IMR-90 (cell line): ENCODE data around the gene POLR2L. TPM values are rescaled to one million over a fixed set of nuclear protein-coding genes. Genes with fewer than 3 reads are reported as not detected.
A peak's percentile ranks its signal among the peaks of the same experiment; 100 is the strongest.

Experiments
- ATAC-seq: fragments of 200-7000 bp; cut with Tn5 transposase; 2 replicates; pipeline ENCODE4 v1.9.1; 2020; ENCODE audit warnings: low read depth, mild to moderate bottlenecking, moderate library complexity
- BruUV-seq: library from RNA; stranded (reverse); fragments of 400-500 nt; replicated peaks from 2 replicates; lab custom pipeline; 2021; lab: Mats Ljungman, UMichigan
- CTCF ChIA-PET: fragments of 300-600 bp; formaldehyde crosslinking; extraction: SDS; loops from one replicate; lab custom pipeline; 2021; ENCODE audit warnings: antibody characterized with exemption; lab: Yijun Ruan, JAX
- POLR2A ChIA-PET: fragments of 300-600 bp; sonication (Branson Sonifier 250); formaldehyde crosslinking; loops from one replicate; lab custom pipeline; 2022; ENCODE audit warnings: antibody characterized with exemption; ENCODE audit not compliant: unreplicated experiment; lab: Charles Lee
- DNase-seq: peaks from one replicate; pipeline ENCODE4 v3.0.0; 2013
- H2AFZ ChIP-seq: replicated peaks from 2 replicates; pipeline ENCODE3; 2013; ENCODE audit warnings: low read length, mild to moderate bottlenecking; ENCODE audit not compliant: poor library complexity
- H2AK5ac ChIP-seq: 2 replicates; pipeline ENCODE4 v1.6.1; 2013; ENCODE audit warnings: low read depth, low read length, inconsistent platforms
- H2AK9ac ChIP-seq: replicated peaks from 2 replicates; pipeline ENCODE3; 2013; ENCODE audit warnings: mild to moderate bottlenecking, low read depth, low read length, moderate library complexity; ENCODE audit not compliant: poor library complexity
- H2BK120ac ChIP-seq: 2 replicates; pipeline ENCODE4 v1.6.1; 2013; ENCODE audit warnings: low read depth, low read length, inconsistent platforms
- H2BK15ac ChIP-seq: 3 replicates; pipeline ENCODE4 v1.6.1; 2013; ENCODE audit warnings: low read depth, low read length, inconsistent platforms
- H2BK20ac ChIP-seq: 2 replicates; pipeline ENCODE4 v1.6.1; 2013; ENCODE audit warnings: low read depth, mild to moderate bottlenecking, inconsistent platforms, low read length, moderate library complexity
- H2BK5ac ChIP-seq: 2 replicates; pipeline ENCODE4 v1.6.1; 2013; ENCODE audit warnings: mild to moderate bottlenecking, low read depth, low read length, inconsistent platforms; ENCODE audit not compliant: poor library complexity, severe bottlenecking
- H3K14ac ChIP-seq: replicated peaks from 2 replicates; pipeline ENCODE4 v1.6.1; 2013; ENCODE audit warnings: low read depth, low read length, inconsistent platforms
- H3K18ac ChIP-seq: 2 replicates; pipeline ENCODE4 v1.6.1; 2013; ENCODE audit warnings: low read depth, low read length, control low read depth
- H3K23ac ChIP-seq: 2 replicates; pipeline ENCODE4 v1.6.1; 2013; ENCODE audit warnings: low read depth, low read length, inconsistent platforms
- H3K27ac ChIP-seq: 2 replicates; pipeline ENCODE4 v1.5.1; 2013; ENCODE audit warnings: mild to moderate bottlenecking, control low read depth, low read length; ENCODE audit not compliant: insufficient read depth
- H3K27me3 ChIP-seq: 2 replicates; pipeline ENCODE4 v1.6.1; 2013; ENCODE audit warnings: low read length; ENCODE audit not compliant: control insufficient read depth, insufficient read depth
- H3K36me3 ChIP-seq: 2 replicates; pipeline ENCODE4 v1.6.1; 2013; ENCODE audit warnings: low read length, mixed read lengths; ENCODE audit not compliant: control insufficient read depth, insufficient read depth
- H3K4ac ChIP-seq: 2 replicates; pipeline ENCODE4 v1.6.1; 2013; ENCODE audit warnings: low read depth, low read length, inconsistent platforms
- H3K4me1 ChIP-seq: 2 replicates; pipeline ENCODE4 v1.6.1; 2013; ENCODE audit warnings: low read length, mixed read lengths; ENCODE audit not compliant: control insufficient read depth, insufficient read depth
- H3K4me2 ChIP-seq: 2 replicates; pipeline ENCODE4 v1.6.1; 2013; ENCODE audit warnings: low read depth, mild to moderate bottlenecking, control low read depth, low read length, moderate library complexity
- H3K4me3 ChIP-seq: 2 replicates; pipeline ENCODE4 v1.5.1; 2013; ENCODE audit warnings: low read depth, mild to moderate bottlenecking, control low read depth, low read length, moderate library complexity; ENCODE audit not compliant: insufficient read depth
- H3K56ac ChIP-seq: 2 replicates; pipeline ENCODE4 v1.6.1; 2013; ENCODE audit warnings: low read length, inconsistent platforms; ENCODE audit not compliant: insufficient read depth; ENCODE audit errors: extremely low read depth
- H3K79me1 ChIP-seq, 2 experiments: 2 replicates each; pipeline ENCODE4 v1.6.1; 2013; ENCODE audit warnings: low read length in 2 of 2, inconsistent platforms in 1 of 2, low read depth in 1 of 2
- H3K9ac ChIP-seq: 2 replicates; pipeline ENCODE4 v1.6.1; 2013; ENCODE audit warnings: low read depth, low read length, control low read depth
- H3K9me1 ChIP-seq: 2 replicates; pipeline ENCODE4 v1.6.1; 2013; ENCODE audit warnings: low read length, inconsistent platforms; ENCODE audit not compliant: insufficient read depth
- H3K9me3 ChIP-seq: 2 replicates; pipeline ENCODE4 v1.6.1; 2013; ENCODE audit warnings: low read length; ENCODE audit not compliant: control insufficient read depth, insufficient read depth
- H4K20me1 ChIP-seq: 2 replicates; pipeline ENCODE4 v1.6.1; 2013; ENCODE audit warnings: low read length, inconsistent platforms; ENCODE audit not compliant: insufficient read depth
- H4K5ac ChIP-seq: 2 replicates; pipeline ENCODE4 v1.6.1; 2013; ENCODE audit warnings: mild to moderate bottlenecking, low read depth, low read length, control low read depth
- H4K8ac ChIP-seq, 2 experiments: 2 replicates each; pipeline ENCODE4 v1.6.1; 2013; ENCODE audit warnings: low read depth in 2 of 2, low read length in 2 of 2, control low read depth in 1 of 2, inconsistent platforms in 1 of 2
- H4K91ac ChIP-seq: 2 replicates; pipeline ENCODE4 v1.6.1; 2013; ENCODE audit warnings: low read depth, low read length, inconsistent platforms; ENCODE audit not compliant: insufficient read depth
- BHLHE40 ChIP-seq: fragments of 150-350 bp; IDR thresholded peaks from 2 replicates; pipeline ENCODE4 v1.6.1; 2016; ENCODE audit warnings: mild to moderate bottlenecking, low read depth, low read length
- CEBPB ChIP-seq: IDR thresholded peaks from 2 replicates; pipeline ENCODE4 v1.6.1; 2012; ENCODE audit warnings: low read depth, low read length, improper control_type of control experiment
- FOS ChIP-seq: fragments of 150-350 bp; IDR thresholded peaks from 2 replicates; pipeline ENCODE4 v1.6.1; 2016; ENCODE audit warnings: low read depth, low read length
- MAFK ChIP-seq: IDR thresholded peaks from 2 replicates; pipeline ENCODE4 v1.6.1; 2012; ENCODE audit warnings: low read depth, low read length, improper control_type of control experiment
- MAZ ChIP-seq: IDR thresholded peaks from 2 replicates; pipeline ENCODE4 v1.6.1; 2012; ENCODE audit warnings: low read depth, mild to moderate bottlenecking, low read length, improper control_type of control experiment, moderate library complexity, borderline replicate concordance
- USF2 ChIP-seq: fragments of 150-350 bp; IDR thresholded peaks from 2 replicates; pipeline ENCODE4 v1.6.1; 2017; ENCODE audit warnings: mild to moderate bottlenecking, antibody characterized with exemption, low read length, low read depth
- WGBS, 2 experiments: methylation state at CpG; one replicate each; pipeline versions ENCODE4 v1.1.5 to v1.1.7; 2013; ENCODE audit warnings: missing lambda C conversion rate in 2 of 2; ENCODE audit not compliant: insufficient read length in 1 of 2; ENCODE audit errors: extremely low coverage in 2 of 2; 5-methylcytosine and 5-hydroxymethylcytosine counted together
- dilution Hi-C: fragments of 300-500 bp; cut with HindIII; formaldehyde crosslinking; loops from one replicate; pipeline ENCODE4 v1.14.3; 2018; ENCODE audit warnings: low sequenced_read_pairs; ENCODE audit not compliant: unreplicated experiment
- in situ Hi-C: fragments of 300-500 bp; cut with MboI; formaldehyde crosslinking; loops from 3 replicates; pipeline ENCODE4 v1.14.3; 2019; ENCODE audit warnings: low sequenced_read_pairs, inconsistent platforms, mixed read lengths
- intact Hi-C: fragments of 100-400 bp; cut with micrococcal nuclease; formaldehyde crosslinking; loops from 2 replicates; pipeline ENCODE4 v1.10.0; 2022
- polyA plus RNA-seq, 3 experiments: library from polyadenylated mRNA; depleted of rRNA; stranded (reverse); fragments of >200 nt; gene quantifications; 2 replicates each; pipeline ENCODE4 v1.2.3, GENCODE V29; 2012; ENCODE audit warnings: low replicate concordance in 1 of 3
- total RNA-seq: library from RNA; depleted of rRNA; stranded (reverse); fragments of >200 nt; gene quantifications from 2 replicates; pipeline ENCODE4 v1.2.3, GENCODE V29; 2012

The POLR2L gene
- total and polyA plus RNA-seq, 2 of the 4 experiments (the other 2 are of a cell fraction), result 44.4 to 416 TPM

DNA sequence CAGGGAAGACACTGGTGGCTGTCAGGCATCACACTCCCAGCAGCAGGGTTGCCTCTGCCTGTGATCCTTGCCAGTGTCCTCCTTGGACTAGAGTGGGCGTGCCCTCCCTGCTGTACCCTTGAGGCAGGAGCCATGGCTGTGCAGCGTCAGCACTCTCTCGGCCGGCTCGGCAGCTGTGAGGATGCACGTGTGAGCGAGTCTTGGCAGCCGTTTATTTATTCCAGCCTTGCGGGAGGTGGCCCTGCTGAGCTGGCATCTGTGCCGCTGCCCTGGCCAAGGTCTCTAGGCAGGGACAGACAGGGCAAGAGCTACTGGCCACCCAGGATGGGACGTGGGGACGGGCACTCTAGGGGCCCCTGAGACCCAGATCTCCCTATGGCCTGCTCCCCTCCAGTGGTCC lies 34.2 kb upstream of the POLR2L start:
- no peak overlapping the region for H2BK5ac ChIP-seq
- ChIA-PET CTCF (no interaction called here), POLR2A (no interaction called here)
- no peak overlapping the region for H4K8ac ChIP-seq
- ATAC-seq (peak; percentile 44), DNase-seq (peak; percentile 6)
- H4K91ac ChIP-seq, result no peak overlapping the region
- WGBS, 2 experiments, result 36% methylated on average over 10 of the region's 12 CpGs; no CpG with 5 or more reads in 1 of the 2 experiments
- no peak overlapping the region for H3K18ac ChIP-seq
- no peak overlapping the region for H3K14ac ChIP-seq
- H2BK120ac ChIP-seq, result no peak overlapping the region
- H3K27me3 ChIP-seq, result no peaks in the 10 kb centered on the region
- no peaks in the 10 kb centered on the region for H3K9me3 ChIP-seq
- no peaks in the 10 kb centered on the region; the same call in 1 of the 2 replicates for H3K4me1 ChIP-seq
- H2BK20ac ChIP-seq, result no peak overlapping the region
- no TSS peak for BruUV-seq
- no peak overlapping the region for H3K4me3 ChIP-seq
- H3K36me3 ChIP-seq, result peaks cover 10% of the 10 kb centered on the region
- H2AK5ac ChIP-seq, result no peak overlapping the region
- H3K79me1 ChIP-seq, result no peaks in the 10 kb centered on the region
- in situ Hi-C loops, result no loop called here
- H3K27ac ChIP-seq, result no peak overlapping the region
- H2BK15ac ChIP-seq, result no peak overlapping the region
- H3K9ac ChIP-seq, result no peak overlapping the region
- no peaks in the 10 kb centered on the region; the same call in 1 of the 2 replicates for H3K9me1 ChIP-seq
- no peak overlapping the region for H4K5ac ChIP-seq
- H3K23ac ChIP-seq, result no peak overlapping the region
- H2AK9ac ChIP-seq, result no peak overlapping the region
- no peak overlapping the region for H2AFZ ChIP-seq
- intact Hi-C loops, result no loop called here
- no peak overlapping the region for H3K56ac ChIP-seq
- TF ChIP-seq BHLHE40, result no peak
- TF ChIP-seq CEBPB, result no peak
- no peak for TF ChIP-seq USF2
- peak; percentile 5; the same call in 1 of the 2 replicates for TF ChIP-seq MAFK
- no peak for TF ChIP-seq FOS
- TF ChIP-seq MAZ, result no peak
- H3K4ac ChIP-seq, result no peak overlapping the region
- no peaks in the 10 kb centered on the region; the same call in 1 of the 2 replicates for H4K20me1 ChIP-seq
- dilution Hi-C loops, result no loop called here
- no peak overlapping the region for H3K4me2 ChIP-seq
